HG02610 (cell line): Measurements from ENCODE around the gene SULT1A2.
A peak's percentile ranks its signal among the peaks of the same experiment; 100 is the strongest.
"Not testable (repeated sequence)": the region's sequence is repeated elsewhere in the genome, so short reads cannot be mapped to it uniquely, and the experiment has no call there.

Experiments
- ATAC-seq: cut with Tn5 transposase; IDR thresholded peaks from one replicate; pipeline ENCODE4 v1.9.1; 2021; ENCODE audit warnings: mild to moderate bottlenecking, moderate library complexity; ENCODE audit not compliant: unreplicated experiment

SULT1A2 gene

DNA sequence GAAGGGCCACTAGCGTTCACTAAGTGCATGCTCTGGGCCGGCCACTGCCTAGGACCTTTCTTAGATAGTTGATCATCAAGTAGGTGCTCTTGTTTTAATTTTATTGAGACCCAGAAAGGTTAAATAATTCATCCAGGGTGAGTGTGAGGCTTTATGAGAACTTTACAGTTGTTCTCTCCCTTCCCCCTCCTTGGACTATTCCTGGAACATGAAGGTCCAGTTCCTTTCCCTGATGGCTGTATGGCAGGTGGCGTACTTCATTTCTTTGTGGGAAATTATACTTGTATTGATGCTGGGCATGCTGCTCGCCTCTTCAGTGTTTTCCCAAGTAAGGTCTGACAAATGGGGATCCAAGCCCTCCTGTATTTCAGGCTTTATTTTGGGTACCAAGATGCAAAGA lies 34.7 kb downstream of the SULT1A2 start:
- no peak for ATAC-seq

DNA sequence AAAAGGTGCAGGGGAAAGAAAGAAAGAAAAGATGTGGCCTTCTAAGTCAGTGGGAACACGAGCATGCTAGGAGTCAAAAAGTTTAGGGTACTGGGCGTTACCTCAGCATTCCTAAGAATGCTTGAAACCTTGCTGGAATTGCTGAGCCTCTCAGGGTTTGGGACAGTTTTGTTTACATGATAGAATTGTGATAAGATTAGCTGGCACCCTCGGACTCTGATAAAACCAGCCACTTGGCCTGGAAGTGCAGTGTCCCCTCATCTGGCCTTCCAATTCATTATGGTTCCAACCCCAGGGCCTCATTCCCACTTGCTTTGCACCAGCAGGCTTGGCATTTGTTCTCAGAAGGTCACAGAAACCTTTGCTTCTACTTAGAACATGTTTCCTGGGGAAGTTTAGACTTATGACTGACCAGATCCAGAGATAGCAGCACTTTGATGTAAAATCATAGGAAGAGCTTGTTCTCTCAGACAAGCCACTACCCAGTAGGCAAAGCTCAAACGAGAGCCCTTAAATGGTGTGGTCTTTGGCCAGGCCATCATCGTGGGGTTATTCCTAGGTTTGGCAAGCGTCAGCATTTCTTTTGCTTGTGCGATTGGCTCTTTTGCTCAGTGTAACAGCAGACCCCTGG lies 35.2 kb downstream of the SULT1A2 start:
- no peak for ATAC-seq

DNA sequence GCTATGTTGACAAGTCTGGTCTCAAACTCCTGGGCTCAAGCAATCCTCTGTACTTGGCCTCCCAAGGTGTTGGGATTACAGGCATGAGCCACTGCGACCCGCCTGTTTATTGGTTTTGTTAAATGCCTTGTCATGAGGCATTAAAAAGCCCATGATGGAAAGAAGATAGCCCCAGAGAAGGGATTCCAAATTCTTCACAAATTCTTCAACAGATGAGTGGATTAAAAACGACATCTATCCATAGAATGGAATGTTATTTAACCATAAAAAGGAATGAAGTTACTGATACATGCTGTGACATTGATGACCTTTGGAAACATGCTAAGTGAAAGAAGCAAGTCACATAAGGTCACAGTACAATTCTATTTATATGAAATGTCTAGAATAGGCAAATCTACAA lies 38.4 kb downstream of the SULT1A2 start:
- ATAC-seq = no peak

DNA sequence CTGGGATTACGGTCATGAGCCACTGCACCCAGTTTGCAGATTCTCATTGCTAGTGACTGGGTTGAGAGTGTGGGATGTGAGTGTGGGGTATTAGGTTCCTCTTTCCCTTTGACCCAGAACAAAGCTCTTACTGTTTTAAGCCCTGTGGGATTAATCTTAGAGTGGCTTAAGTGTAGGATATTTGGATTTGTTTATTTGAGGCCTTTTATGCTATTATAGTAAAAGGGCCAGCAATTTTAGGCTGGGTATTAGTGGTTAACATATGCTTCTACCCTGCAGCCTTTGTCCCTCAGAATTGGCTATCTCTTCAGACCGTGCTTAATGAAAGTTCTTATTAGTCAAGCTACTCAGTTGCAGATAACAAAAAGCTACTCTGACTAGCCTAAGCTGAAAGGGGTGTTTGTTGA lies 39.9 kb downstream of the SULT1A2 start:
- ATAC-seq = no peak

DNA sequence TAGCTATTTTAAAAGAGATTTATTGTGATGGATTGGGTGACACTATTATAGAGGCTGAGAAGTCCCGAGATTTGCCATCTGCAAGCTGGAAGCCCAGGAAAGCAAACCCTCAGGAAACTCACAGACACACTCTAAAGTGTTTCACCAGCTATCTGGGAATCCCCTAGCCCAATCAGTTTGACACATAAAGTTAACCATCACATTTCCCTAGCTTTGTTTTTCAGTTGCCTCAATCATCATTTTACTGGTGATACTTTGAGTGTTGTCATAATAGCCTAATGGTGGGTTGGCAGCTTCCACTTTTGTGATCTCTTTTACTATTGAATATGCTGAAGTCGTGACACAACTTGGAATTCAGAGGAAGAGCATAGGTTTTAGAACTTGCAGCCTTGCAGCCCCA lies 41.3 kb downstream of the SULT1A2 start:
- ATAC-seq = peak; percentile 31

DNA sequence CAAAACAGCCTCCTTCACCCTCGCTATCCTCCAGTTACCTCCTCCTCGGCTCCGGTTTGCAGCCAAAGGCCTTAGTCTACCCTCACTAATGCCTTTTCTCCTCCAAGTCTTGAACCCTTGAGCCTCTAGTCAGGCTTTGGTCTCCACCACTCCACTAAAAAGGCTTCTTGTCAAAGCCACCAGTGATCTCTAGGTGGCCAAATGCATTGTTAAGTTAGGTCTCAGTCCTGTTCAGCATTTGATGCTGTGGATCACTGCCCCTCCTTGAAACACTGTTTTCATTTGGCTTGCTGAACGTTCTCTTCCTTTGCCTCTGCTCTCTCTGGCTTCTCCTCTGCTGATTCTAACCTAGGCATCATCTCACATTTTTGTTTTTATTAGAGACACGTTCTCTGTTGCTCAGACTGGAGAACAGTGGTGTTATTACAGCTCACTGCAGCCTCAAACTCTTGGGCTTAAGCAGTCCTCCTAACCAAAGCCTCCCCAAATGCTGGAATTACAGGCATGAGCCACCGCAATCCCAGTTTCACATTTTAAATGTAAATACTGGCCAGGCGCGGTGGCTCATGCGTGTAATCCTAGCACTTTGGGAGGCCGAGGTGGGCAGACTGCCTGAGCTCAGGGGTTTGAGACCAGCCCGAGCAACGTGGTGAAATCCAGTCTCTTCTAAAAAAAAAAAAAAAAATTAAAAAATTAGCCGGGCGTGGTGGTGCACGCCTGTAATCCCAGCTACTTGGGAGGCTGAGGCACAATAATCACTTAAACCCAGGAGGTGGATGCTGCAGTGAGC lies 42.0 kb downstream of the SULT1A2 start:
- ATAC-seq = no peak

DNA sequence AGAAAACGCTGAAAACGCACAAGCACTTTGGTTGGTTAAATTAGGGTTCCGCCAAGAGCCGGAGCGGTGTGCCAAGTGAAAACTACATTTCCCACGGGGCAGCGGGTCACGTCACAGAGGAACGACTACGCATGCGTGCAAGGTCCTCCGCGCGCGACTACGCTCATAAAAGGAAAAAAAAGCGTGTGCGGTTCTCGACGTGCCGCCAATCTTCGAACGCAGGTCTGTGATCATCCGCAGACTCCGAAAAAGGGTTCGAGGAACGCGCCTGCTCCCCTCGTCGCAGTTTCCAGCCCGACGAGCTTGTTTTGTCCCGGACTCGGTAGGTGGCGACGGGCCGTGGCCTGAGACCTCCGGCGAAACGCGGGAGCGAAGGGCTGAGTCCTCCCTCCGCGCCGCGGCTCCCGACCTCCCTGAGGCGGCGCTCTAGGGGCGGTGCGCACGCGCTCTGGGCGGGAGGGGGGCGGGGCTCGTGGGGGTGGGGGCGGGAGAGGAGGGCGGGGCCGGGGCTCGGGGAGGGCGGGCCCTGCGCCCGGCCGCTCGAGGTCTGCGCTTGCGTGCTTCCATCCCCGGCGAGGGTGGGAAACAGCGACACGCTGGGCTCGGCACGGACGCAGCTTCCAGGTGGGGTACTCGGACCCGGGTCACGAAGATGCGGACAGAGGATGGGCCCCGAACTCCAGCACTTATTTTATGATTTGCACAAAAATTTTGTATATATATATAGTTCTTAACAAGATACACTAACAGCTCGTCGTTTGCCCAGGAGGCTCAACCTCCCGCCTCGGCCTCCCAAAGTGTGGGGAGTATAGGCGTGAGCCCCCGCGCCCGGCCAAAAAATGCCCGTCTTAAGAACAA lies 42.8 kb downstream of the SULT1A2 start, which contains the start of gene SGF29:
Gene SGF29, plus strand, starts transcription at position 145 of the 858 bp plus-strand sequence. CDS start 27,150 bp downstream, outside the sequence.
- peak; percentile 68 for ATAC-seq

DNA sequence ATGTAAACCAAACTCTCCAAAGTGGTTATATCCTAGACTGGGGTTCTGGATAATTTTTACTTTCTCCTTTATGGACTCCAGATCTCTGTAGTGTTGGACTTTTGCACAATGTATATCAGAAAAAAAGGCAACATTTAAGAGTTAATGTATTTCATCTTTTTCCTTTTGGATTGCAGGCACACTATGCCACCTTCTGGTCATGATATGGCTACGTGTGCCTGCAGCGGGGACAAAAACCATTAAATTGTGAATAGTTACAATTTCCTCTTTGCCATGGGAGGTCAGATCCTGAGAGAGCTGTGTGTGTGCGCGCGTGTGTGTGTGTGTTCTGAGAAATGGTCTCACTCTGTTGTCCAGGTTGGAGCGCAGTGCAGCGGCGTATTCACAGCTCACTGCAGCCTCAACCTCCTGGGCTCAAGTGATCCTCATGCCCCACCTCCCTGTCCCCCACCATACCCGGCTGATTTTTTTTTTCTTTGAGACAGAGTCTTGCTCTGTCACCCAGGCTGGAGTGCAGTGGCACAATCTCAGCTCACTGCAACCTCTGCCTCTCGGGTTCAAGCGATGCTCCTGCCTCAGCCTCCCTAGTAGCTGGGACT lies 47.5 kb downstream of the SULT1A2 start:
- no peak for ATAC-seq

DNA sequence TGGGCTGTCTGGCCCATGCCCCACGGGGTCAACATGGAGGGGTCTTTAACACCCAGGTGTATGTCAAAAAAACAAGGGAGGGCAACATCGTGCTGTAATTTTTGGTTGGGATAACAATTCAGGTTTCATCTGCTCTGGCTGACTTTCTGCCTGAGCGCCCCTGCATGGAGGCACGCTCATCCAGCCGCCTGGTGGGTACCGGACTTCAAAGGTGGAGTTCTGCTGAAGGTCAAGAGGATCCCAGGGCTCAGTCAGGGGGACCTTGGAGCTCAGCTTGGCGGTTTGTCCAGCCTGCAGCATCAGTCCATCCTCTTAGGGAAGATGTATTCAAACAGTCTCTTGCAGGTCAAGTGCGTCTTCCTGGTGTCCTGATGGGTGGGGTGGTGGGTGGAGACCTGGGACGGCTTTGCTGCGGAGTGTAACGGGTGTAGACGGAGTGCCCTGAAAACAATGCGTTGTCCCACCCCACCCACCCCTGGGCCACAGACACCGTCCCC lies 48.5 kb downstream of the SULT1A2 start:
- ATAC-seq = no peak

DNA sequence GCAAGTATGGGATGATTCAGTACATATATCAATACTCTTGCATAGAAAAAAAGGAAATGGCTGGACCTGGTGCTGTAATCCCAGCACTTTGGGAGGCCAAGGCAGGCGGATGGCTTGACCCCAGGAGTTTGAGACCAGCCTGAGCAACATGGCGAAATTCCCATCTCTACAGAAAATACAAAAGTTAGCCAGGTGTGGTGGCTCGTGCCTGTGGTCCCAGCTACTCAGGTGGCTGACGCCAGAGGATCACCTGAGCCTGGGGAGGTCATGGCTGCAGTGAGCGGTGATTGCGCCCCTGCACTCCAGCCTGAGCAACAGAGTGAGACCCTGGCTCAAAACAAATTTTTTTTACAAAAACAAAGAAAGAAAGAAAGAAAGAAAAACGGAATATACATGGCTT lies 50.2 kb downstream of the SULT1A2 start:
- no peak for ATAC-seq

DNA sequence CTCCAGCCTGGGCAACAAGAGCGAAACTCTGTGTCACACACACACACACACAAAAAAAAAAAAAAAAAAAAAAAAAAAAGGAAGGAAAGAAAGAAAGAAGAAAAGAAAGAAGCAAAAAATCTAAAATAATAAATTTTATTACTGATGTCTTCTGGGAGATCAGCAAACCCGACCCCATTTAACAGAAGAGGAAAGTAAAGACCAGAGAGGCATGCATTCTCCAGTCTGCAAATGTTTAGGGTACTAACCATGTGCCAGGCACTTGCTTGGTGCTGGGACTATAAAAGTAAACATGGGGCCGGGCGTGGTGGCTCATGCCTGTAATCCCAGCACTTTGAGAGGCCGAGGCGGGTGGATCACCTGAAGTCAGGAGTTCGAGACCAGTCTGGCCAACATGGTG lies 50.9 kb downstream of the SULT1A2 start:
- ATAC-seq = not testable (repeated sequence)

DNA sequence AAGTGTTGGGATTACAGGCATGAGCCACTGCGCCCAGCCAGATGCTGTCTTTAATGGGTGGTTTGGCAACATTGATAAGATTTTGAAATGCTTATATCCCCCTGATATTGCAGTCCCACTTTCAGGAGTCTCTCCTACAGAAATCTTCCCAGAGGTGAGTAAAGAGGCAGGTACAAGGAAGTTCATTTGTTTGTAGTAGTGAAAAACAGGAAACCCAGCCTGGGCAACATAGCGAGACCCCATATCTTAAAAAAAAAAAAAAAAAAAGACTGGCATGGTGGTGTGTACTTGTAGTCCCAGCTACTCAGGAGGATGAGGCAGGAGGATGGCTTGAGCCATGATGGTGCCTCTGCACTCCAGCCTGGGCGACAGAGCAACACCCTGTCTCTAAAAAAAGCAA lies 51.9 kb downstream of the SULT1A2 start:
- ATAC-seq = no peak

DNA sequence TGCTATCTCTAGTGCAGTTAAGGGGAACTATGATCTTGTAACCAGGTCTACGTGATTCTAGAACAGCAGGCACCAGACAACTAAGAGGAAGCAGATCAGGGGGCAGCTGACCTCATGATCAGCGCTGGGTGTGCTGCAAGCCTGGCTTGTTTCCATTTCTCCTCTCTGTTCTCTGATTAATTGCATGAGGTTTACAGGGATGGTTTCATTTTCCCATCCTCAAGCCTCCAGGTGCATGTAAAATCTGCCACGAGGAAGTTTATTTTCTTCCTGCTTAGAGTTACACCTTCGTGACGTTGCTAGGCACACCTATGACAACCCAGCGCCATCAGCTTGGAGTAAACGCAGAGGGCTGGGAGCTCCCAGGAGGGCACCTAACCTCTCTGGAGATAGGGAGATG lies 53.8 kb downstream of the SULT1A2 start:
- no peak for ATAC-seq

DNA sequence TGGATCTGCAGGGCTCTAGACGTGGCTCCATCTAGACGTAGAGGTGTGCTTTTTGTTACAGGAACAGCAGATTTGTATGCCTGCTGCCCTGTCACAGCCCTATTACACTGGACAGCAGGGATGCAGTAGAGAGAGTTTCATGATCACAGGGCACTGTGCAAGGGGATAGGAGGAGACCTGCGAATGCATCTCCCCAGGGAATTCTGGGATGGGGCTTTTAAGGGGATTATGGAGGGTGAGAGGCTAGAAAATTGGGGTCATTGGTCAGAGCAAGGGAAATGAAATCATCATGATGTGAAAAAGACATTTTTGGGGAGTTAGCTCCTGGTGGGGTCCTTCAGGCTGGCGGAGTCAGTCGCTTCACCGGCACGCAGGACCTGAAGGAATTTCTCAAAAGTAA lies 54.2 kb downstream of the SULT1A2 start:
- ATAC-seq = no peak
